Activated effector memory CD4-positive, alpha-beta T cell treated with Interleukin-2 at 50 U/mL for 16 hours (primary cell): ENCODE results near the gene ROR1.
"Not testable (repeated sequence)": the region's sequence is repeated elsewhere in the genome, so short reads cannot be mapped to it uniquely, and the experiment has no call there.

ENCODE experiments used
- DNase-seq: peaks from one replicate; pipeline ENCODE4 v3.0.0-alpha.2; 2020

ROR1 gene

DNA sequence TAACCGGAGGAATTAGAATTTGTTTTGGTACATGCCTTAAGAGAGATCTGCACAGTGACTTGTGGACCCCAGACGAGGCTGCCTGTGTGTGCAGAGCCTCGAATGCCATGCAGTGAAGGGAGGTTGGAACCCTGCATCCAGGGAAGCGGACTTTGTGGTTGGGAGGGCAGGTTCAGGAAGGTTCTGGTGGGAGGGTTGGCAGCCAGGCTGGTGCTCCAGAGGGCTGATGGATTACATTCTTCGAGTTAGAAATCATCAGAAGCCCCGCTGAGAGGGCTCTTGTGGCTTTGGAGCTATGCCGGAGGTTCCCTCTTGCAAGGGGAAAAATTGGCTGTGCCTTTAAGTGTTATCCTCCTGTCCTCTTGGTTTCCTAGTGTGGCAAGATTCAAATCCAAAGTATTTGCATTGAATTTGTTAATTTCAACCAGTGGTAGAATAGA is 21.1 kb downstream of the ROR1 start:
- no peak for DNase-seq

DNA sequence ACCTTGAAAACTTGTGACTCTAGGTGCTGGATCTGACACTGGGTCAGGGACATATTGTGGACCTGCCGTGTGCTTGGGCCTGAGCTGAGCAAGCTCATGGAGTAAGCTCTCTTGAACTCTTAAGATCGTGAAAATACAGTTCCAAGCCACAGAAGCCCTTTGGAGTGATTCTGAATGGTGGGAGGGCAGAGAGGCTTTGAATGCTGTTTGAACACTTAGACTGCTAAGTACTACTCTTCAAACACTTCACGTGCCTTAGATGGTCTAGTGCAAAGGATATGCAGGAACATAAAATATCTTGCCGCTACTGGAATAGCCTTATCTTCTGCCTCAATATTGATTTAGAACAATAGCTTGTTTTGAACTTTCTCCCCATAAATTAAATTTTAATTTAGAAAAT is 21.6 kb downstream of the ROR1 start:
- no peak for DNase-seq

- no peak for DNase-seq
Observed at GRCh38 chr1:63797056-63797726, 23.4 kb downstream of the ROR1 start.

- no peak for DNase-seq
Observed at GRCh38 chr1:63798284-63798683, 24.5 kb downstream of the ROR1 start.

DNA sequence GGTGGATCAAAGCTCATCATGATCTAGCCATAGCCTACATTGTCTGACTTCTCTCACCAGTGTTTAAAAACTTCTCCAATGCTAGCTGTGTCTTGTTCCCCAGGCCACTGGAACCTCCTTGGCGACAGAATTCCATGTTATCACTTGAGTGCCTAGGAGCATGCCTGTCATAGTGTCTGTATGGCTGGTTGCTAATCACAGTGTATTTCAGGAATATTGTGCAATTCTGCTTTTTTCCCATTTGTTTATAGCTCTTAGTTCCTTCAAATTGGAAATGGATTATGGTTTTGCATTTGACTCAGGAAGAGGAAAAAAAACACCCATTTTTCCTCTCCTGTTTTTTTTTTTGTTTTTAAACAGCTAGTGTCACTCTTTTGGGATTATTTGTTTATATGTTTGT is 25.5 kb downstream of the ROR1 start:
- no peak for DNase-seq

- DNase-seq: no peak
Observed at GRCh38 chr1:63799820-63800219, 26.0 kb downstream of the ROR1 start.

- no peak for DNase-seq
Observed at GRCh38 chr1:63802109-63802508, 28.3 kb downstream of the ROR1 start.

- DNase-seq: no peak
Observed at GRCh38 chr1:63804829-63805484, 31.1 kb downstream of the ROR1 start.

DNA sequence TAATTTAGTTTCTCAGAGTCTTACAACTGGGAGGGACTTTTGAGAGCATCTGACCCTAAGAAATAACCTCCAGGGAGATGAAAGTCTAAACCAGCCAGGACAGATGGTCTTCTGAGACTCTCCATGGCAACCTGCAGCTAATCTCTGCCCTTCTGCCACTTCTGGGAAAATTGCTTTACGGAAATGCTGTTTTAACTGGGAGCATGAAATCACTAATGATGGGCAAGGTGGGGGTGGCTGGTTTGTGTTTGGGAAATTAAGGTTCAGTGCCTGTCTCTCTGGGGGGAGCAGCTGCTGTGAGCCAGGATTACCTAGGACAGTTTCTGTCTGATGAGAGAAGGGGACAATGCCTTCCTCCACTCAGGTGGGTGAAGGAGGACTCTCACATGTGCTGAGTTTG is 33.2 kb downstream of the ROR1 start:
- no peak for DNase-seq

DNA sequence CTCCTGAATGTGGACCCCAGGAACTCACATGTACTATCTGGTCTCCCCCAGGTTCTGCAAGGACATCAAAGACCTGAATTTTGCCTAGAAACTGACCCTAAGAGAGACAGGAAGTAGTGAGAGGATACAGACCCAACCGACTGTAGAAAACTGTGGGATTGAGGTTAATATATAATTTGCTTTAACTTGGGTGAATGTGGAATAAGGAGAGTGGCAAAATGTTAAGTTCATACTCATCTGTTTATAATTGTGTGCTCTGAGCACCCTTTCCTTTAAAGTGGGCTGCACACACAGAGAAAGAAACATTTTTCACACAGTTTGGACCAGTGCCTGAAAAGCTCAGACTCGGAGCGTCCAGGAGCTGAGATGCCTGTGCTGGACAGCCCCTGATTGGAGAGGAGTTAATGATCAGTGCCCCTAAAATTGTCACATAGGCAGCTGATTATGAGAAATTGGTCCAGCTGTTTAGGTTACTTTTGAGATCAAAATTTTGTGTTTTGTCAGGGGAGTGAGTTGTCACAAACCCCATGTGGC is 37.2 kb downstream of the ROR1 start:
- no peak for DNase-seq

- DNase-seq: no peak
Observed at GRCh38 chr1:63812071-63812700, 38.4 kb downstream of the ROR1 start.

- no peak for DNase-seq
Observed at GRCh38 chr1:63813829-63814277, 40.0 kb downstream of the ROR1 start.

GRCh38 chr1:63816217-63816815 is 42.5 kb downstream of the ROR1 start:
- not testable (repeated sequence) for DNase-seq

DNA sequence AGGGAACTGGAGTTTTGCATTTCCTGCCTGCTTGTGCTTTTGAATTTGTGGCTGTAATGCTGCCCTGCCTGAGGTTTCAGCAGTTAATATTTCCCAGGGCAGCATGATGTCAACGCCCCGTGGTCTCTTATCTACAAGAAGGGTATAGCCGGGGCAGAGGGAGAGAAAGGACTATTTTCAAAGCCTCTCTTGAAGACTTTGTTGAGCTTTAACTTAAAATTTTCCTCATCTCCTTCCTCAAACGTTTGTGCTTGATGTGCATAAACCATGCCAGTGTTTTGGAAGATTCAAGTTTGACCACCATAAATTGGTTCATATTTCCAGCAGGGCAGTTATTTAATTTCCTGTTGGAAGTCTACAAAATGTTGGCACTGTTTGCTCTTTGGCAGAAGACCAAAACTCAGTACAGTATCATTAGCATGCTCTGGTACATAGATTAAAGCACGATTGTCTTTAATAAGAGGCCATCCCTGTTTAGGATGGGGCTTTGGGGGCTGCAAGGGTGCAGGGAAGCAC is 43.4 kb downstream of the ROR1 start:
- DNase-seq: no peak

GRCh38 chr1:63817700-63818099 is 43.9 kb downstream of the ROR1 start:
- no peak for DNase-seq

GRCh38 chr1:63818567-63819325 is 44.9 kb downstream of the ROR1 start:
- no peak for DNase-seq

GRCh38 chr1:63819795-63820194 is 46.0 kb downstream of the ROR1 start:
- DNase-seq: no peak

GRCh38 chr1:63821091-63822005 is 47.5 kb downstream of the ROR1 start:
- no peak for DNase-seq

- DNase-seq: no peak
Observed at GRCh38 chr1:63822540-63822939, 48.7 kb downstream of the ROR1 start.

GRCh38 chr1:63824451-63824850 is 50.6 kb downstream of the ROR1 start:
- no peak for DNase-seq

DNA sequence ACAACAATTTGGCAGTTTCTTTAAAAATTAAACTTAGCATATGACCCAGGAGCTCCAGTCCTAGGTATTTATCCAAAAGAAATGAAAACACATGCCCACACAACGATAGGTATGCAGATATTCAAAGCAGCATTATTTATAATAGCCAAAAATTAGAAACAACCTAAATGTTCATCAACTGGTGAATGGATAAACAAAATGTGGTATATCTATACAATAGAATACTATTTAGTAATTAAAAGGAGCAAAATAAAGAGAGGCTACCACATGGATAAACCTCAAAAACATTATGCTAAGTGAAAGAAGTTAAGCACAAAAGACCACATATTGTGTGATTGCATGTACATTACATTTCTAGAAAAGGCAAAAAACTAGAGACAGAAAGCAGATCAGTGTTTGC is 51.3 kb downstream of the ROR1 start:
- DNase-seq: no peak
